ENCODE results near the gene SBF1. TPM values are rescaled to one million over a fixed set of nuclear protein-coding genes. Genes with fewer than 3 reads are reported as not detected.

Gene SBF1, protein sequence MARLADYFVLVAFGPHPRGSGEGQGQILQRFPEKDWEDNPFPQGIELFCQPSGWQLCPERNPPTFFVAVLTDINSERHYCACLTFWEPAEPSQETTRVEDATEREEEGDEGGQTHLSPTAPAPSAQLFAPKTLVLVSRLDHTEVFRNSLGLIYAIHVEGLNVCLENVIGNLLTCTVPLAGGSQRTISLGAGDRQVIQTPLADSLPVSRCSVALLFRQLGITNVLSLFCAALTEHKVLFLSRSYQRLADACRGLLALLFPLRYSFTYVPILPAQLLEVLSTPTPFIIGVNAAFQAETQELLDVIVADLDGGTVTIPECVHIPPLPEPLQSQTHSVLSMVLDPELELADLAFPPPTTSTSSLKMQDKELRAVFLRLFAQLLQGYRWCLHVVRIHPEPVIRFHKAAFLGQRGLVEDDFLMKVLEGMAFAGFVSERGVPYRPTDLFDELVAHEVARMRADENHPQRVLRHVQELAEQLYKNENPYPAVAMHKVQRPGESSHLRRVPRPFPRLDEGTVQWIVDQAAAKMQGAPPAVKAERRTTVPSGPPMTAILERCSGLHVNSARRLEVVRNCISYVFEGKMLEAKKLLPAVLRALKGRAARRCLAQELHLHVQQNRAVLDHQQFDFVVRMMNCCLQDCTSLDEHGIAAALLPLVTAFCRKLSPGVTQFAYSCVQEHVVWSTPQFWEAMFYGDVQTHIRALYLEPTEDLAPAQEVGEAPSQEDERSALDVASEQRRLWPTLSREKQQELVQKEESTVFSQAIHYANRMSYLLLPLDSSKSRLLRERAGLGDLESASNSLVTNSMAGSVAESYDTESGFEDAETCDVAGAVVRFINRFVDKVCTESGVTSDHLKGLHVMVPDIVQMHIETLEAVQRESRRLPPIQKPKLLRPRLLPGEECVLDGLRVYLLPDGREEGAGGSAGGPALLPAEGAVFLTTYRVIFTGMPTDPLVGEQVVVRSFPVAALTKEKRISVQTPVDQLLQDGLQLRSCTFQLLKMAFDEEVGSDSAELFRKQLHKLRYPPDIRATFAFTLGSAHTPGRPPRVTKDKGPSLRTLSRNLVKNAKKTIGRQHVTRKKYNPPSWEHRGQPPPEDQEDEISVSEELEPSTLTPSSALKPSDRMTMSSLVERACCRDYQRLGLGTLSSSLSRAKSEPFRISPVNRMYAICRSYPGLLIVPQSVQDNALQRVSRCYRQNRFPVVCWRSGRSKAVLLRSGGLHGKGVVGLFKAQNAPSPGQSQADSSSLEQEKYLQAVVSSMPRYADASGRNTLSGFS (N-terminal part only)
- polyA plus RNA-seq (58.9 and 90.1 TPM in 2 replicates), polyA minus RNA-seq (140 and 167 TPM in 2 replicates)

GRCh38 chr22:50474710-50475651 is at the start of gene SBF1:
Gene SBF1 (minus strand): TSS chr22:50475035. CDS start chr22:50474840, 195 bp downstream.
- Histone ChIP-seq H3F3A (ENCODE audit: insufficient read depth, low read length, poor library complexity, severe bottlenecking) (no peaks in the 10 kb centered on the region), H3K4me2 (ENCODE audit: low read length) (peak within 1 kb of the TSS; percentile 86), H2AFZ (ENCODE audit: low read depth, low read length) (peak within 1 kb of the TSS; percentile 79), H3K4me3 (ENCODE audit: low read length) (peak within 1 kb of the TSS; percentile 93), H3K27me3 (ENCODE audit: insufficient read depth, low read depth, low read length) (peaks cover 4% of the 10 kb centered on the region), H3K79me2 (replicated peaks; ENCODE audit: insufficient read depth, low read length) (peaks cover 38% of the 10 kb centered on the region), H3K9me3 (ENCODE audit: low read length) (no peaks in the 10 kb centered on the region), H3K27ac (ENCODE audit: low read length) (peak within 1 kb of the TSS; percentile 61), H4K20me1 (ENCODE audit: insufficient read depth) (peaks cover 31% of the 10 kb centered on the region), H3K9ac (ENCODE audit: low read length) (peak within 1 kb of the TSS; percentile 84), H3K9me2 (ENCODE audit: insufficient read depth, low read length) (no peaks in the 10 kb centered on the region), H3K36me3 (ENCODE audit: insufficient read depth, low read length) (no peaks in the 10 kb centered on the region)
- peak; percentile 17 for TF ChIP-seq EP300 (conservative IDR thresholded peaks at IDR 0.05; ENCODE audit: poor library complexity, severe bottlenecking)
- peak; percentile 54 for TF ChIP-seq TAF1 (IDR thresholded peaks at IDR 0.05; ENCODE audit: low read depth)
- TF ChIP-seq RAD21 (conservative IDR thresholded peaks at IDR 0.05), result no peak
- no peak for TF ChIP-seq SMC3 (conservative IDR thresholded peaks at IDR 0.05; ENCODE audit: poor library complexity)
- TF ChIP-seq REST (IDR thresholded peaks at IDR 0.05; ENCODE audit: borderline replicate concordance), result no peak
- TF ChIP-seq MXI1 (conservative IDR thresholded peaks at IDR 0.05; ENCODE audit: poor library complexity, severe bottlenecking), result peak; percentile 32
- peak; percentile 67 for TF ChIP-seq POLR2AphosphoS5 (IDR thresholded peaks at IDR 0.05)
- no peak for TF ChIP-seq CTCF (IDR thresholded peaks at IDR 0.05; ENCODE audit: poor library complexity, severe bottlenecking)
